Measurements from ENCODE around the gene PBX2. TPM values are rescaled to one million over a fixed set of nuclear protein-coding genes. Genes with fewer than 3 reads are reported as not detected.

The PBX2 gene
- total and polyA plus RNA-seq, 10 of the 15 experiments (the other 5 are each of a cell fraction or from before 2014, with no cell fraction given) = 0.84 to 66.5 (median 20.6) TPM

DNA sequence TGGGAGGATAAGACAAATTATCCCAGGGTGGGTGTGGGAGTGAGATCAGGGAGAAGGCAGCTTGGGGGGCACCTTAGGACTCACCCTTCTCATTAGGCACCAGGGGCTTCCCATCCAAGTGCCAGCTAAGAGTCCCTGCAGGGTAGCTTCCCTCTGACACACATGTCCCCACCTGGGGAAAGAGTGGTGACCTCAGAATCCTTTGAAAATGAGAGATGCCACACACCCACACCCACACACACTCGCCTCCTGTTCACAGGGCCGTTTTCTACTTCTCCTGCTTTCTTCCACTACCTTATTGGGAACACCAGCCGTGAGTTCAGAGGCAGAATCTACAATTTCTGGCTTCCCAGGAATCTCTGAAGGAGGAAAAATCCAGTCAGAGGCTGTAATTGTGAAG is 7.0 kb downstream of the PBX2 start:
- H3K79me2 ChIP-seq (ENCODE audit: control insufficient read depth, insufficient read depth, low read length) = peaks cover 18% of the 10 kb centered on the region
- H3K36me3 ChIP-seq (ENCODE audit: control insufficient read depth in 2 of 2, insufficient read depth in 2 of 2, low read length in 1 of 2) = peaks cover 4 to 9% of the 10 kb centered on the region in 2 experiments; a peak in 3 of 4 replicates
- intact Hi-C loops (cut with micrococcal nuclease; ENCODE audit: unreplicated experiment) = no loop called here
- no peak overlapping the region for H3K4me3 ChIP-seq
- no peak for FAIRE-seq
- BruUV-seq (replicated peaks) = no TSS peak
- H2AFZ ChIP-seq (ENCODE audit: control insufficient read depth, low read depth, low read length) = no peak overlapping the region
- DNase-seq (ENCODE audit: low read depth, low spot score) = no peak
- H3K27me3 ChIP-seq (replicated peaks in 1 of 2; ENCODE audit: control insufficient read depth in 2 of 2, insufficient read depth in 2 of 2, low read length in 1 of 2) = no peaks in the 10 kb centered on the region
- 73% methylated on average over 3 of the region's 3 CpGs for WGBS (ENCODE audit: insufficient coverage, insufficient replicate concordance, low lambda C conversion rate, missing lambda C conversion rate)
- ChIA-PET RAD21 (ENCODE audit: unreplicated experiment) (interaction anchor here (1.2 kb wide), 1 partner anchor 12 kb away, joined by 3 read pairs; no protein-coding TSS in a partner anchor), CTCF (no interaction called here), POLR2A (no interaction called here), SMC1A (ENCODE audit: uncharacterized antibody, unreplicated experiment) (no interaction called here)
- ATAC-seq = no peak
- H3K4me1 ChIP-seq (ENCODE audit: control insufficient read depth, insufficient read depth, low read length) = peaks cover 17% of the 10 kb centered on the region
- no peaks in the 10 kb centered on the region for H3K9me3 ChIP-seq (replicated peaks; ENCODE audit: control insufficient read depth, insufficient read depth, low read length)
- H3K4me2 ChIP-seq (ENCODE audit: control insufficient read depth, insufficient read depth) = no peak overlapping the region
- in situ Hi-C loops (cut with MboI) = no loop called here
- H3K27ac ChIP-seq (ENCODE audit: control insufficient read depth, insufficient read depth) = no peak overlapping the region
- no peak overlapping the region for H3K9ac ChIP-seq (ENCODE audit: control insufficient read depth, insufficient read depth, low read length)
- no peaks in the 10 kb centered on the region for H4K20me1 ChIP-seq (ENCODE audit: control insufficient read depth, insufficient read depth)
- TF ChIP-seq NR2C2 (IDR thresholded peaks at IDR 0.05; ENCODE audit: borderline replicate concordance, control insufficient read depth, insufficient read length, low read depth) (no peak), POLR2AphosphoS5 (IDR thresholded peaks at IDR 0.05; ENCODE audit: low read length) (no peak), EP300 (IDR thresholded peaks at IDR 0.05; ENCODE audit: borderline replicate concordance in 1 of 2, control insufficient read depth in 1 of 2, low read depth in 2 of 2, low read length in 2 of 2) (no peak), KAT2A (conservative IDR thresholded peaks at IDR 0.05; ENCODE audit: control insufficient read depth, low read depth, low read length) (no peak), ZSCAN29 (IDR thresholded peaks at IDR 0.05) (no peak), TCF12 (IDR thresholded peaks at IDR 0.05; ENCODE audit: low read depth, low read length) (no peak), PAX5 (IDR thresholded peaks at IDR 0.05; ENCODE audit: borderline replicate concordance, low read depth, low read length) (no peak), POLR2AphosphoS2 (IDR thresholded peaks at IDR 0.05; ENCODE audit: low read depth, low read length) (no peak), HDAC6 (IDR thresholded peaks at IDR 0.05; ENCODE audit: unreplicated experiment) (no peak), CHD4 (IDR thresholded peaks at IDR 0.05) (no peak), DPF2 (IDR thresholded peaks at IDR 0.05) (no peak), CEBPB (IDR thresholded peaks at IDR 0.05; ENCODE audit: borderline replicate concordance in 1 of 2, low read depth in 2 of 2, low read length in 2 of 2) (no peak)
- TF ChIP-seq, protein P1, sequence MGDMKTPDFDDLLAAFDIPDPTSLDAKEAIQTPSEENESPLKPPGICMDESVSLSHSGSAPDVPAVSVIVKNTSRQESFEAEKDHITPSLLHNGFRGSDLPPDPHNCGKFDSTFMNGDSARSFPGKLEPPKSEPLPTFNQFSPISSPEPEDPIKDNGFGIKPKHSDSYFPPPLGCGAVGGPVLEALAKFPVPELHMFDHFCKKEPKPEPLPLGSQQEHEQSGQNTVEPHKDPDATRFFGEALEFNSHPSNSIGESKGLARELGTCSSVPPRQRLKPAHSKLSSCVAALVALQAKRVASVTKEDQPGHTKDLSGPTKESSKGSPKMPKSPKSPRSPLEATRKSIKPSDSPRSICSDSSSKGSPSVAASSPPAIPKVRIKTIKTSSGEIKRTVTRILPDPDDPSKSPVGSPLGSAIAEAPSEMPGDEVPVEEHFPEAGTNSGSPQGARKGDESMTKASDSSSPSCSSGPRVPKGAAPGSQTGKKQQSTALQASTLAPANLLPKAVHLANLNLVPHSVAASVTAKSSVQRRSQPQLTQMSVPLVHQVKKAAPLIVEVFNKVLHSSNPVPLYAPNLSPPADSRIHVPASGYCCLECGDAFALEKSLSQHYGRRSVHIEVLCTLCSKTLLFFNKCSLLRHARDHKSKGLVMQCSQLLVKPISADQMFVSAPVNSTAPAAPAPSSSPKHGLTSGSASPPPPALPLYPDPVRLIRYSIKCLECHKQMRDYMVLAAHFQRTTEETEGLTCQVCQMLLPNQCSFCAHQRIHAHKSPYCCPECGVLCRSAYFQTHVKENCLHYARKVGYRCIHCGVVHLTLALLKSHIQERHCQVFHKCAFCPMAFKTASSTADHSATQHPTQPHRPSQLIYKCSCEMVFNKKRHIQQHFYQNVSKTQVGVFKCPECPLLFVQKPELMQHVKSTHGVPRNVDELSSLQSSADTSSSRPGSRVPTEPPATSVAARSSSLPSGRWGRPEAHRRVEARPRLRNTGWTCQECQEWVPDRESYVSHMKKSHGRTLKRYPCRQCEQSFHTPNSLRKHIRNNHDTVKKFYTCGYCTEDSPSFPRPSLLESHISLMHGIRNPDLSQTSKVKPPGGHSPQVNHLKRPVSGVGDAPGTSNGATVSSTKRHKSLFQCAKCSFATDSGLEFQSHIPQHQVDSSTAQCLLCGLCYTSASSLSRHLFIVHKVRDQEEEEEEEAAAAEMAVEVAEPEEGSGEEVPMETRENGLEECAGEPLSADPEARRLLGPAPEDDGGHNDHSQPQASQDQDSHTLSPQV (IDR thresholded peaks at IDR 0.05) = no peak
- TF ChIP-seq, protein P2, sequence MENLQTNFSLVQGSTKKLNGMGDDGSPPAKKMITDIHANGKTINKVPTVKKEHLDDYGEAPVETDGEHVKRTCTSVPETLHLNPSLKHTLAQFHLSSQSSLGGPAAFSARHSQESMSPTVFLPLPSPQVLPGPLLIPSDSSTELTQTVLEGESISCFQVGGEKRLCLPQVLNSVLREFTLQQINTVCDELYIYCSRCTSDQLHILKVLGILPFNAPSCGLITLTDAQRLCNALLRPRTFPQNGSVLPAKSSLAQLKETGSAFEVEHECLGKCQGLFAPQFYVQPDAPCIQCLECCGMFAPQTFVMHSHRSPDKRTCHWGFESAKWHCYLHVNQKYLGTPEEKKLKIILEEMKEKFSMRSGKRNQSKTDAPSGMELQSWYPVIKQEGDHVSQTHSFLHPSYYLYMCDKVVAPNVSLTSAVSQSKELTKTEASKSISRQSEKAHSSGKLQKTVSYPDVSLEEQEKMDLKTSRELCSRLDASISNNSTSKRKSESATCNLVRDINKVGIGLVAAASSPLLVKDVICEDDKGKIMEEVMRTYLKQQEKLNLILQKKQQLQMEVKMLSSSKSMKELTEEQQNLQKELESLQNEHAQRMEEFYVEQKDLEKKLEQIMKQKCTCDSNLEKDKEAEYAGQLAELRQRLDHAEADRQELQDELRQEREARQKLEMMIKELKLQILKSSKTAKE (IDR thresholded peaks at IDR 0.05; ENCODE audit: low read depth, poor library complexity, severe bottlenecking) = no peak
- TF ChIP-seq, protein P3, sequence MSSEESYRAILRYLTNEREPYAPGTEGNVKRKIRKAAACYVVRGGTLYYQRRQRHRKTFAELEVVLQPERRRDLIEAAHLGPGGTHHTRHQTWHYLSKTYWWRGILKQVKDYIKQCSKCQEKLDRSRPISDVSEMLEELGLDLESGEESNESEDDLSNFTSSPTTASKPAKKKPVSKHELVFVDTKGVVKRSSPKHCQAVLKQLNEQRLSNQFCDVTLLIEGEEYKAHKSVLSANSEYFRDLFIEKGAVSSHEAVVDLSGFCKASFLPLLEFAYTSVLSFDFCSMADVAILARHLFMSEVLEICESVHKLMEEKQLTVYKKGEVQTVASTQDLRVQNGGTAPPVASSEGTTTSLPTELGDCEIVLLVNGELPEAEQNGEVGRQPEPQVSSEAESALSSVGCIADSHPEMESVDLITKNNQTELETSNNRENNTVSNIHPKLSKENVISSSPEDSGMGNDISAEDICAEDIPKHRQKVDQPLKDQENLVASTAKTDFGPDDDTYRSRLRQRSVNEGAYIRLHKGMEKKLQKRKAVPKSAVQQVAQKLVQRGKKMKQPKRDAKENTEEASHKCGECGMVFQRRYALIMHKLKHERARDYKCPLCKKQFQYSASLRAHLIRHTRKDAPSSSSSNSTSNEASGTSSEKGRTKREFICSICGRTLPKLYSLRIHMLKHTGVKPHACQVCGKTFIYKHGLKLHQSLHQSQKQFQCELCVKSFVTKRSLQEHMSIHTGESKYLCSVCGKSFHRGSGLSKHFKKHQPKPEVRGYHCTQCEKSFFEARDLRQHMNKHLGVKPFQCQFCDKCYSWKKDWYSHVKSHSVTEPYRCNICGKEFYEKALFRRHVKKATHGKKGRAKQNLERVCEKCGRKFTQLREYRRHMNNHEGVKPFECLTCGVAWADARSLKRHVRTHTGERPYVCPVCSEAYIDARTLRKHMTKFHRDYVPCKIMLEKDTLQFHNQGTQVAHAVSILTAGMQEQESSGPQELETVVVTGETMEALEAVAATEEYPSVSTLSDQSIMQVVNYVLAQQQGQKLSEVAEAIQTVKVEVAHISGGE (CRISPR knock-in tag; IDR thresholded peaks at IDR 0.05) = no peak
